ENCODE results near the gene ZNF236. TPM values are rescaled to one million over a fixed set of nuclear protein-coding genes. Genes with fewer than 3 reads are reported as not detected.
"Not testable (repeated sequence)": the region's sequence is repeated elsewhere in the genome, so short reads cannot be mapped to it uniquely, and the experiment has no call there.

The ZNF236 gene
- total RNA-seq, 1 donor from 2014 or later = 10.4 TPM

GRCh38 chr18:77001979-77002378, 179.6 kb downstream of the ZNF236 start:
- no peak for DNase-seq (ENCODE audit: low read depth)

GRCh38 chr18:77002496-77002895, 180.1 kb downstream of the ZNF236 start:
- DNase-seq (ENCODE audit: low read depth) = no peak

DNA sequence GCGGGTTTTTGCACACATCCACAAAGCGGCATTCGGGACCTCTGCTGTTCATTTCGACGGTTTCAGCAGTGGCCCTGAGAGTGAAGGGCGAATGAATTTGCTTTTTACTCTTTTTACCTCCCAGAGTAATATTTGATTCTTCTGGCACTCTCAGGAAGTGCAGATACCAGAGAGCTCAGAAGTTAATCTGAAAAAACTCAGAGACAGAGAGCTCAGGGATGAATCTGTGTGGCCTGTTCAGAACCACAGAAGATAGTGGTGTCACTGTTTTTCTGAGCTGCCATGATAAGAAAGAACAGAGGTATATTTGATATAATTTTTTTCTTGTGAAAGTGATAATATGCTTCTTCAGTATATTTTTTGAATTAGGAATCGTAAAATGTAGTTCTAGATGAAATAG, 181.0 kb downstream of the ZNF236 start:
- DNase-seq (ENCODE audit: low read depth) = no peak

DNA sequence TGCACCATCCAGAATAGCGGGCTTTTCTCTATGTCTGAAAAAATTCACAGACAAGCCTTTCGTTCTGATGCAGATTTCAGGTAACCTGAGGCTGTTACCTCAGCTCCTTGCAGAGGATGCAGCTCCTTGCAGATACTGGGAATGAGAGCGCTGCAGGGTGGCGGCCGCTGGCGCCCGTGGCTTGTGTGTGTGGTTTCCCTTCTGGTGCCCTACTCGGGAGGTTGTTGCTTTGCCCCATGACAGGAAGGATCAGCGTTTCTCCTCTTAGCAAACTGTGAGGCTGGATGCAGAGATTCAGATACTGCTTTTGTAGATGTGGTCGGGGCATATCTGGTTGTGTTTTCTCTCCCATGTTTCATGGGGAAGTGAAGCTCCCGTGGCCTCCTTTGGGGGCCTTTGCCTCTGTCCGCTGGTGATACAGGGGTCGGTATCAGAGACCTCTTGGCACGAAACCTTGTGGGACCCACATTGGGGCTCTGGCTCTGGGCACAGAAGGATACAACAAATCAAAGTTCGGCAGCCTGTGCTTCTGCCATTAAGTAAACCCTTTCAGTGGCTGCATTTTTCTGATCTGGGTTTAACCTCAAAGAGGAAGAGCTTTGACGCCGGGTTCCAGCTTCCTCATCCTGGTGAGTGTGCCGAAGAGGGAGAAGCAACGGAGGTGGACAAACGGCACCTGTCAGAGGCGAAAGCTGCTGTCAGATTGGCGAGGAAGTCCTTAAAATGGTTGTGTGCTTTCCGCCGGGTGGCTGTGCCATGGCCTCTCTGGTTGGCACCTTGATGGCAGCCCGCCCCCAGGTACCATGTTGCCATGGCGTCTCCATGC, 182.4 kb downstream of the ZNF236 start:
- no peak for DNase-seq (ENCODE audit: low read depth)

GRCh38 chr18:77005651-77006195, 183.4 kb downstream of the ZNF236 start:
- DNase-seq (ENCODE audit: low read depth) = no peak

- no peak for DNase-seq (ENCODE audit: low read depth)
Observed at GRCh38 chr18:77006305-77007175, 184.2 kb downstream of the ZNF236 start.

DNA sequence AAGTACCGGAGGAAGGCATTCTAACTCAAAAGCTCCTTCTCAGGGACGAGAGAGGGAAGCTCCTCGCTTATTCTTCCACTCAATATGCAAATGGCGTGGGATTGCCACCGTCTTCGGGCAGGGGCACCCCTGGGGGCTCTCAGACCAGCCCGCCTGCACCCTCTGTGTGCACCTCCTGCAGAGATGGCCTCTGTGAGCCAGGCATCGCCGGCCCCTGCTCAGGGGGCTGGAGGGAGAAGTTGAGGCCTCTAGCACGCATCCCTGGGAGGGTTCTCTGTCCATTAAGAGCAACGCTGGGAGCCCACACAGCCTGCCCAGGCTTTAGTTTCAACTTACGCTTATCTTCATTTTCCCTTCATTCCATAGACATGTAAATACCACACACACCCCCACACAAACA, 184.9 kb downstream of the ZNF236 start:
- DNase-seq (ENCODE audit: low read depth) = no peak

GRCh38 chr18:77008006-77008405, 185.6 kb downstream of the ZNF236 start:
- DNase-seq (ENCODE audit: low read depth) = no peak

GRCh38 chr18:77008576-77009315, 186.4 kb downstream of the ZNF236 start:
- no peak for DNase-seq (ENCODE audit: low read depth)

GRCh38 chr18:77009675-77010074, 187.3 kb downstream of the ZNF236 start:
- no peak for DNase-seq (ENCODE audit: low read depth)

GRCh38 chr18:77012120-77012519, 189.8 kb downstream of the ZNF236 start:
- DNase-seq (ENCODE audit: low read depth) = no peak

- no peak for DNase-seq (ENCODE audit: low read depth)
Observed at GRCh38 chr18:77012806-77013541, 190.6 kb downstream of the ZNF236 start.

DNA sequence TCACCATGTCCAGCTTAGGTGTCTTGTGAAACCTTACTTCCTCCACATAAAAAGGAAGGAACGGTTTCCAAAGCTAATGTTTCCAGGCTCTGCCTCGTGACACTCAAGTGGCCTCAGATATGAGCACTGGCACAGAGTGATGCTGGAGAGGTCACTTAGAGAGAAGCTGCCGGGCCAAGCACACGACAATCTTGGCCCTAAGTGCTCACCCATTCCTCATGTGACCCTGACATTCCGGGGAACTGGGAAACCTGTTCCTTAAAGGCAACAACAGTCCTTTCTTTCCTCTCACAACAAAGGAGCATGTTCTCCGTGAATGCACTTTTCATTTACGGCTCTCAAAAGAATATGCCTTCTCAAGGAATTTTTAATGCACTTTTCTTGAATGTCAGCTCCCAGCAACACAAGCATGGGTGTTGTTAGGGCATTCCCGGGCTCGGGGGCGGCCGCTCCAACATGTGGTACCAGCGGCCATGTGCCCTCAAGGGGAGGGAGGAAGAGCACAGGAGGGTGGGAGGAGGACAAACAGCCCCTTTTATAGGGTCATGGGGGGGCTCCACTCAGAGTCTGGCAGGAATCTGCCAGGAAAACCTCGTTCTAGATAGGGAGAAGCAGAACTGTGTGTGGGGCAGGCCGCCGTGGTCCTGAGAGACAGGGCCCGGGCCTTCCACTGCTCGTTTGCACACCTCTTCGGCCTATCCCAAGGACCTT, 191.6 kb downstream of the ZNF236 start:
- no peak for DNase-seq (ENCODE audit: low read depth)

GRCh38 chr18:77014538-77014937, 192.2 kb downstream of the ZNF236 start:
- DNase-seq (ENCODE audit: low read depth) = no peak

DNA sequence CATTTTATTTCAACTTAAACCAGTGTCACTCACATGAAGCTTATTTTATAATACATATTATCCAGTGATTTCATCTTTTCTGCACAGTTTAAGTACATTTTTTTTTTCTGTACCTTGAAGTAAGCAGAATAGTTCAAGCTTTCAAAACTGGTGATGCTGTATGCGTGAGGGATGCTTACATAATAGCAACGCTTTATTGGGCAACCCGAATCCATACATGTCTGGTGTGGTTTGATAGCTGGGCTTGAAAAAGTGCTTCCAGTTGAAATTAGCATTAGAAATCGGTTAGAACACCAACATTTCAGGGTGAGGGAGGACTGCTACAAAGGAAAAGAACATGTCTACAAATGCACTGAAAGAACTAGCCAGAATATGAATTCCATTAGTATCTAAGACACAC, 192.8 kb downstream of the ZNF236 start:
- no peak for DNase-seq (ENCODE audit: low read depth)

DNA sequence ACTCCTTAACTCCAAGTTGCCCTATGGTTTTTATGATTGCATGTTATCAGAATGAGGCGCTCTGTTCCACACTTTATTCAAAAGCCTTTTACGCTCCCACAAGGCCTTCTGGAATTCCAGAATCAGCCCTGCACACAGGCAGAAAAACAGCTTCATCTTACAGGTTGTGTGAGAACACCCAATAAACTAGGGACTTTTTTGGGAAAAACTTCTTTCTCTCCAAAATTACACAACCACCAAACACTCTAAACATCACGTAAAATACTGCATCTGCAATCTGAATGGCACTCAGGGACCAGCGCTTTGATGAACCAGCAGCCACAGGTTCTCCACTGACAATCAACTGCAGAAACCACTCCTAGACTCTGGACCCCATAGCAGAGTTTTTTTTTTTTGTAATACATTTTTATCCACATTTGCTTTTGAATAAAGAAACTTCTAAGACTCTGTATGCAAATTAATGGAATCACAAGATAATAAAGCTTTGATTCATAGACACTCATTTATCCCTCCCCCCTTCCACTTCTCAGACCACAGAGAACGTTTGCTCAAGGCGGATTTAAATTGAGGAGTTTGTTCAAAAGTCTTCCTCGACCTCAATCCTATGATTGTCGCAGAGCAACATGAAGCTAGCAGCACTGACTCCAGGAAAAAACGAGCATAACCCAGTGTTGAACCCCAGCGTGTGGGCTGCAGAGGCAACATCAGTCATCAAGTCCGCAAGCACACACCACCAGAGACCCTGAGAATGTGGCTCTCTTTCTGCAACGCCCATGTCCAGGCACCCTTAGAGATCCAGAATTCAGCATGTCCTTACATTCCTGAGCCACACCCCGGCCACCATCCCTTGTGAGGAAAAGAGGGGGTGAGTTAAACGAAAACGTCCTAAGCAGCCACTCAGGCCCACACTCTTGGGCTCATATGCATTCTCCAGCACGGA, 193.7 kb downstream of the ZNF236 start:
- no peak for DNase-seq (ENCODE audit: low read depth)

DNA sequence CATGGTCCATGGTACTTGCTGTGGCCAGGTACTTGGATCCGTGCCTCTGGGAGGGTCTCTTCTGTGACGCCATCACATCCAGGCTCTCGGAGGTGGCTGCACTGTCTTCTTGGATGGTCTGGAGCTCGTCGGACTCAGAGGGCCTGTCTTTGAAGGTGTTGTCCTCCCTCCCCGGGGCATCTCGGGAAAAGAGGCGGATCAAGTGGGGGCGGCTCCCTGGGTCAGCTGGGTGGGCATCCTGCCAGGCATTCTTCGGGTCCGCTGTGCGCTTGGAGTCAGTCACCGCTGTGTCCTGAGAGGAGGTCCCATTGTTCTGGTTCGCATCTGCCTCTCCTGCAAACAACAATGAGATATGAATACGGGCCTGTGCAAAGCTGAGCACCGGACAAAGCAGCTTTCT, 194.6 kb downstream of the ZNF236 start:
- no peak for DNase-seq (ENCODE audit: low read depth)

- DNase-seq (ENCODE audit: low read depth) = no peak
Observed at GRCh38 chr18:77017355-77017754, 195.0 kb downstream of the ZNF236 start.

DNA sequence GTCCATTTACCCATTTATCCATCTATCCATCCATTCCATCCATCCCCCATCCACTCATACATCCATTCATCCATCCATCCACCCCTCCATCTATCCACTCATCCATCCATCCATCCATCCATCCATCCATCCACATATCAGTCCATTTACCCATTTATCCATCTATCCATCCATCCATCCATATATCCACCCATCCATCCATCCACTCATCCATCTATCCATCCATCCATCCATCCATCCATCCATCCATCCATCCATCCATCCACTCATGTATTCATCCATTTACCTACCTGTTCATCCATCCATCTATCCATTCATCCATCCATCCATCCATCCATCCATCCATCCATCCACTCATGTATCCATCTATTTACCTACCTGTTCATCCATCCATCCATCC, 196.3 kb downstream of the ZNF236 start:
- not testable (repeated sequence) for DNase-seq (ENCODE audit: low read depth)

Measured in myocyte (in vitro differentiated cells).